Stimulated activated CD4-positive, alpha-beta T cell treated with anti-CD3 and anti-CD28 coated beads, Interleukin-1b, Interleukin-23, amount 100 ng/mL, for 4 hours (primary cell): ENCODE results near the gene DECR2.
"Not testable (repeated sequence)": the region's sequence is repeated elsewhere in the genome, so short reads cannot be mapped to it uniquely, and the experiment has no call there.

Experiments used
- DNase-seq, 2 donors: peaks; one replicate each; pipeline ENCODE4 v3.0.0-alpha.2; 2020; ENCODE audit warnings: low read depth in 2 of 2

Gene DECR2

DNA sequence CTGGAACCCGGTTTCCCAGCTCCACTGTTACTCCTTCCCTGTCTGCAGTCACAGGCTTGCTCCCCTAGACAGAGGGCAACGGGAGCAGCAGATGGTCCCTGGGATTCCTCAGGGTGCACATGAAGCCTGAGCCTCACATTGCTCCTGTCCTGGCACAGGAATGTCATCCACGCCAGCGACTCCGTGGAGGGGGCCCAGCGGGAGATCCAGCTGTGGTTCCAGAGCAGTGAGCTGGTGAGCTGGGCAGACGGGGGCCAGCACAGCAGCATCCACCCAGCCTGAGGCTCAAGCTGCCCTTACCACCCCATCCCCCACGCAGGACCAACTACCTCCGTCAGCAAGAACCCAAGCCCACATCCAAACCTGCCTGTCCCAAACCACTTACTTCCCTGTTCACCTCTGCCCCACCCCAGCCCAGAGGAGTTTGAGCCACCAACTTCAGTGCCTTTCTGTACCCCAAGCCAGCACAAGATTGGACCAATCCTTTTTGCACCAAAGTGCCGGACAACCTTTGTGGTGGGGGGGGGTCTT, 1.6 kb upstream of the DECR2 start:
- DNase-seq: no peak

DNA sequence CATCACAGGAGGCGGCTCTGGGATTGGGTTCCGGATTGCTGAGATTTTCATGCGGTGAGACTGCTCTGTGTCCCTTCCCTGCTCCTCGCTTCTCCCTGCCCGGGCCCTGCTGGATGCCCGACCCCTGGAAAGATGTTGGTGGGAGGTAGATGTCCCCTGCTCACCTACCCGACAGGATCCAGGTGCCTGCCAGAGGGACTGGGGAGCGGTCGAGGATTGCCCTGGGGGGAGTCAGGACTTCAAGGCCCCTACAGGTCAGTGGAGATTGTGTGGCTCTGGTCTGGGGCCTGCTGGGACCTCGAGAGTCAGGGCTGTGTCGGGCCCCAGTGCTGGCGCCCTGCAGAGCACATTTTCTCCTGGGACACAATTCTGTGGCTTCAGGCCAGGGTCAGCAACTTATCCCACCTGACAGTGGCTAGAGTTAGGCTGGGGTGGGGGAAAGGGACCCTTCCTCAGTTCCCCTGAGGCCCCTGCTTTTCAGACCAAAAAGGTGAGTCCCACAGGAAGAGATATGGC, 3.3 kb downstream of the DECR2 start:
- DNase-seq: no peak

DNA sequence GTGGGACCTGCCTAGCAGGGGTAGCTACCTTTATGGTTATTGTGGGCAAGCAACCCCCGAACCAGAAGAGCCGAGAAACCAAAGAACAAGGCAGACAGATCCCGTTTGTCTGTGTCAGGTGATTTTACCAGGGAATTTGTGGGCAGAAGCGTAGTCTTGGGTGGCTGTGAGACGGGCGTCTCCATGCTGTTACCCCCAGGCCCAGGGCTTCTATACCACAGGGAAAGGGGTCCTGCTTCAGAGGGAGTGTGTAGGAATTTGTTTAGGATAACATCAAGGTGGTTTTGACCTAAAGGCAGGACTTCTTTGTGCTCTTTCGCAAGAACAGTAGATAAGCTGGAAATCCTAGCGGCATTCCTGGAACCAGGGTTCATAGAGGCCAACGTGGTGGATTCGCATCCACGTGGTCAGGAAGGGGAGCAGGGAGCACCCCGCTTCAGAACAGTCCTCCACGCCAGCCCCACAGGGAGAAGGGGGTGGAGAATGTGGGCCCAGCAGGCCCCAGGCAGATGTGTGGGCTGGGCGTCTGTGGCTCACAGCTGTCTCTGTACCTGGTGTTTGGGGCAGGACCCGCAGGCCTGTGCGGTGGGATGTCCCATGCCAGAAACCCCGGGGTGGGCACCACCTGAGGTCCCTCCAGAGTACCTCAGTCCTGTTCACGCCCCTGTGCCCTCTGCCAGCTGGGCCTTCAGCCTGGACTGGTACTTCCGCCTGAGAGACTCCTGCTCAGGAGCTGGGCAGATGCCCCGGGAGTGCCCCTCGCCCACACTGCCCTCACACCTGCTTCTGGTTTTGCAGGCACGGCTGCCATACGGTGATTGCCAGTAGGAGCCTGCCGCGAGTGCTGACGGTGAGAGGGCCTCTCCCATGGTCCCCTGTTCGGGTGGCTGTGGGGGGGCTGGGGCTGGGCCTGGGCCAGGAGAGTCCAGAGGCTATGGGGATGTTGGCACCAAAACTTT, 4.1 kb downstream of the DECR2 start:
- no peak for DNase-seq

DNA sequence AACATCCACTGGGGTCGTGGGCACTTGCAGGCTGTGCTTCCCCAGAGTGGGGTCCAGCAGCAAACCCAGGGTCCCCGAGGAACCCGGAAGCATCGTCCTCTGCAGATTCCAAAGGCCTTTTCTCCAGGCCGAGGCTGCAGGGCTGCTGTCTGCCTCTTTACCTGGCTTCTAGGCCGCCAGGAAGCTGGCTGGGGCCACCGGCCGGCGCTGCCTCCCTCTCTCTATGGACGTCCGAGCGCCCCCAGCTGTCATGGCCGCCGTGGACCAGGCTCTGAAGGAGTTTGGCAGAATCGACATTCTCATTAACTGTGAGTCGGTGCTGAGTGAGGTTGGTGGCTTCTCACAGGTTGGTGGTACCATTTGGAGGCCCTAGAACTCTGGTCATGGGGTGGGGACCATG, 5.6 kb downstream of the DECR2 start:
- no peak for DNase-seq

DNA sequence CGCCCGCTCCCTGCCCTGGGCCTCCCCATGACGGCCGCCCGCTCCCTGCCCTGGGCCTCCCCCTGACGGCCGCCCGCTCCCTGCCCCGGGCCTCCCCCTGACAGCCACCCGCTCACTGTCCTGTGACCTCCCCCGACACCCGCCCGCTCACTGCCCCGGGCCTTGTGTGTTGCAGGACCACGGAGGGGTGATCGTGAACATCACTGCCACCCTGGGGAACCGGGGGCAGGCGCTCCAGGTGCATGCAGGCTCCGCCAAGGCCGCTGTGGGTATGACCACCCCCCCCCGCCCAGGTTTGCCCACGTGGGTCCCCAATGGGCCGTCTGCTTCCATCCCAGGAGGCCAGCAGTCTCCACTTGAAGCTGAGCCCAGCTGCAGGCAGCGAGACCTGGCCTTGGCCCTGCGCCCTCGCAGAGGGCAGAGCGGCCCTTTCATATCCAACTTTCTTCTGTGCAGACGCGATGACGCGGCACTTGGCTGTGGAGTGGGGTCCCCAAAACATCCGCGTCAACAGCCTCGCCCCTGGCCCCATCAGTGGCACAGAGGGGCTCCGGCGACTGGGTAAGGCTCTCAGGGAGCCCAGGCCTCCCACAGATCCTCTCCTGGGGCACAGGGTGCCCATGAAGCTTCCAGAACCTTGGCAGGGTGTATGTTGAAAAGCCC, 9.0 kb downstream of the DECR2 start:
- no peak for DNase-seq

DNA sequence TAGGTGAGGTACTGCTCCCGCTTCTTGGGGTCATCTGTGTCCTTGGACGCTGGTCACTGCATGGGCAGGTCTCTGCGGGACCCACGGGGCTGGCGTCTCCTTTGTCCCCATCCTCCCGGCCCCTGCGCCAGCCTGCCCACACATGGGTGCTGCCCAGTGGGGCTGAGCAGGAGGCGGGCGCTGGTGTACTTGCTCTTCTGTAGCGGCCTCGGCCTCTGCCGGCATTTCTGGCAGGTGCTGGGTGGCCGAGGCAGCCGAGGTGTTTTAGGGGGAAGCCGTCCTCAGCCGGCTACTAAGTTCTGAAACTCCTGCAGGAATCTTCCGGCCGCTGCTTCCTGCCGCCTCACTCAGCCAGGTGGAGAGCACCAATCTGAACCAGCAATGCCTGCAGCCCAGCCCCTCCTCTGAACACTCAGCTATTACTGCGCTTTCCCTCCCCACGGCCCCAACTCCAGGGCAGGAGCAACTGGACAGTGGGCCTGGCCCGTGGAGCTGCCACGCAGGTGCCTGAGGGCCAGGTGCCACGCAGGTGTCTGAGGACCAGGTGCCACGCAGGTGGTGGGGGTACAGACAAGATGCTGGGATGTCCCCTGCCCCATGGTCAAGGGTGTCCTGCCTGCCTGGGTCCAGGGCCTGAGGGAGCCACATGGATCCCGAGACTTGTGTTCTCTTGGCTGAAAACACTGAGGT, 10.0 kb downstream of the DECR2 start:
- no peak for DNase-seq

DNA sequence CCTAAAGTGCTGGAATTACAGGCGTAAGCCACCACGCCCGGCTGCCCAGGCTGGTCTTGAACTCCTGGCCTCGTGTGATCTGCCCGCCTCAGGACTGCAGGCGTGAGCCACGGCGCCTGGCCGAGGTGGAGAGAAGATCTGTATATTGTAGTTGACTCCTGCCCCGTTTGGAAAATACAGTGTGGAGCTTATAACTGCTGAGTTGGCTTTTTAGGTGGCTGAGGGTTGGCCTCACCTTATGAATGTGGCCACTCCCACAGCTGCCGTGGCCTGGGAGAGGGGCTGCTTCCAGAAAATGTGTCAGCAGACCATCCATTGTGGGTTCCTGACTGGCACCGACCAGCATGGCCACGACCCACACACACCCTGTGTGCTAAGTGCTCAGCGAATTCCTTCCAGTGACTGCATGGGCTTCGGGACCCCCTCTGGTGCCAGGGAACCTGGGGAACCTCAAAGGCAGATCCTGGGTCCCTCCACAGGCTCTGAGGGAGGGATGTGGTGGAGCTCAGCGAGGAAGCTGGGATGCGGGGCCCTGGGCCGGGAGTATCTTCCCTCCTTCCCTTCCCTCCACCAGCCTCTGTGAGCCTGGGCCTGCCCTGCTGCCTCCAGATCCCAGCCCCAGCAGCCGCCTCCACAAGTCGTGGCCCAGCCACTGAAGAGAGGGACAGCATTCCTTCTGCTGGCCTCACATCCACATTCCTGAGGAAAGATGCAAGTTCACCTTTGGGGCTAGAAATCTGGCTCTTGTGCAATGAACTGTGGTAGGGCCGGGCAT, 12.9 kb downstream of the DECR2 start:
- no peak for DNase-seq

DNA sequence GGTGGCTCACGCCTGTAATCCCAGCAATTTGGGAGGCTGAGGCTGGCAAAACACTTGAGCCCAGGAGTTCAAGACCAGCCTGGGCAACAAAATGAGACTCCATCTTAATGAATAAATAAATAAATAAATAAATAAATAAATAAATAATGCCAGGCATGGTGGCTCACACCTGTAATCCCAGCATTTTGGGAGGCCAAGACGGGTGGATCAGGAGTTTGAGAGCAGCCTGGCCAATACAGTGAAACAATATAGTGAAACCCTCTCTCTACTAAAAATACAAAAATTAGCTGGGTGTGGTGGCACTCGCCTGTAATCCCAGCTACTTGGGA, 13.4 kb downstream of the DECR2 start:
- not testable (repeated sequence) for DNase-seq

DNA sequence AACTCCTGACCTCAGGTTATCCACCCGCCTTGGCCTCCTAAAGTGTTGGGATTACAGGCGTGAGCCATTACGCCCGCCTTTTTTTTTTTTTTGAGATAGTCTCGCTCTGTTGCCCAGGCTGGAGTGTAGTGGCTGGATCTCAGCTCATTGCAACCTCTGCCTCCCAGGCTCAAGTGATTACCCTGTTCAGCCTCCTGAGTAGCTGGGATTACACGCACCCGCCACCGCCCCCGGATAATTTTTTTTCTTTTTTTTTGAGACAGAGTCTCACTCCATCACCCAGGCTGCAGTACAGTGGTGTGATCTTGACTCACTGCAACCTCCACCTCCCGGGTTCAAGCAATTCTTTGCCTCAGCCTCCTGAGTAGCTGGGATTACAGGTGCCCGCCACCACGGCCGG, 20.5 kb downstream of the DECR2 start:
- not testable (repeated sequence) for DNase-seq

DNA sequence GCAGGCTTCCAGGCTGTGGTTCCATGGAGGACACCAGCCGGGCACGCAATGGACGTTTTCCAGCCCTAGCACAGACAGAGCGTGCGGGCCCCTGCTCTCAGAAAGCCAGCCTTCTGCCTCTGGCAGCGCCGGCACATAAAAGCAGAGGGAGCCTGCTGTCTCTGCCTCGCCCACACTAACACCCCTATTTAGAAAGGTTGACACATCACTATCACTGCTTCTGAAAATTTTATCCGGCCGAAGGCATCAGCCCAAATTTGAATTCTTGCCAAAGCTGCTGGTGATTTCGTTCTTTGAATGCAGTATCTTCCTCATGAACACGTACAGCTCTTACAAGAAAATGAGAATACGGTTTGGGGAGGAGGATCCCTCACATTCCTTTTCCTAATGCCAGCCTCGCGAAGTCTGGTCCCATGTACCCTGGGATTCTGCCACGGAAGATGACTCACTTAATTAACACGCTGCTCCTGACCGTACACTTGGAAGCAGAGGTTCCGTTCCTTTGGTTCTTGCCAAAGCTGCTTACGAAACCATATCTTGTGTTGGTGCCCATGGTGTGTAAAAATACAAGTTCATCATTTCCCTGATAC, 22.4 kb downstream of the DECR2 start:
- DNase-seq: no peak

DNA sequence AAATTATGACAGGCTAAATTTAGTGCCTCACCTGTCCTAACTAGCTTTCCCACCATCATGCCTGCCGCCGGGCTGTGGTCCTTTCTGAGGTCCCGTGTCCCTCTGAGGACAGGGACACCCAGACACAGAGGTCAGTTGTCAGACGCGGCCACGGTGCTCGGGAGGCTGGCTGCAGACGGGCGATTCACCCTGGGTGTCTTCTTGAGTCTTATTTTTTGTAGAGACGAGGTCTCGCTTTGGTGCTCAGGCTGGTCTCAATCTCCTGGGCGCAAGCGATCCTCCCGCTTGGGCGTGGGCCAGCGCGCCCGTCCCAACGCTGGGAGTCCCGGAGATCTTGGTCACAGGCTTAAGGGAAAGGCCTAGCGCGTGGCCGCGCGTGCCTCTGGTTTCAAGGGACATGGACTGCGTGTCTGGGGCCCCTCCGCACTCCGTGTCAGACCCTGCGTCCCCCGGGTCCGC, 23.0 kb downstream of the DECR2 start:
- DNase-seq: no peak

DNA sequence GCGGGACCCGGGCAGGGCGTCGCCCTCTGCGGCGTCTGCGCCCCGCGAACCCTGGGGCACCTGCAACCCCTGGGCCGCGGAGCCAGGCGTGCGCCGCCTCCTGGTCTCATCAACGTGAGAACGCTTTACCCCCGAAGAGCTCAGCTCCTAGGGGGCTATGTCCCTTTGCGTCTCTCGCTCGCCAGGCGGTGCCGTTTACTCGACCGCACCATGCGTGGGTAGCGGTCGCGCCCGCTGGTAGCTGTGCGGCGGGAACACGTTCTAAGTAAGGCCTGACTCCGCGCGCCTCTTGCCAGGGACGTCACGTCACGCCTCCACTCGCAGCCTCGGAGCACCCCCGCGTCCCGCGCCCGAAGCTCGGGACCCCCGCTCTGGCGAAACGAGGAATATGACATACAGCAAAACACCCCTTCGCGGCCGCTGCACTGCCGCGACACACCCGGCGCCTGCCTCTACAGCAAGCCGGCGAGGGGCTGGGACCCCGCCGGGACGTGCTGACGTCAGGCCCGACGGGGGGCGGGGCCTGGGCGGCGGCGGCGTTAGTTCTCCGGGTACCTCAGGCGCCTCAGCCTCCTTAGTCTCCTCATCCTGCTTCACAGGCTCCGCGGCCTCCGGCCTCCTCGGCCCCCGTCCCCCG, 23.5 kb downstream of the DECR2 start, which contains the start of gene RAB11FIP3:
Gene RAB11FIP3, plus strand, starts transcription at position 568 of the 637 bp plus-strand sequence. CDS start 358 bp downstream, outside the sequence.
- DNase-seq: peak; percentile 71 to 88

DNA sequence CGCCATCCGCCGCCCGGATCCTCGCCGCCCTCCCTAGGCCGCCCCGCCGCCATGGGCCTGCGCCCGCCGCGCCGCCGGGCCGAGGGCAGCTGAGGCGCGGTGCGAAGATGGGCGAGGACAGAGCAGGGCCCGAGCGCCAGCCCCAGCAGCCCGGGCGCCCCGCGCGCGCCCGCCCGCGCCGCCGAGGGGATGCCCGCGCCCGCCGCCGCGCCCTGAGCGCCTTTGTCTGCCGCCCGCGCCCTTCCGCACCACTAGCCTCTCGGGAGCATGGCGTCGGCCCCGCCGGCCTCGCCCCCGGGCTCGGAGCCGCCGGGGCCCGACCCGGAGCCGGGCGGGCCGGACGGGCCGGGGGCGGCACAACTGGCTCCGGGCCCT, 24.0 kb downstream of the DECR2 start:
- peak; percentile 8 to 43 for DNase-seq

DNA sequence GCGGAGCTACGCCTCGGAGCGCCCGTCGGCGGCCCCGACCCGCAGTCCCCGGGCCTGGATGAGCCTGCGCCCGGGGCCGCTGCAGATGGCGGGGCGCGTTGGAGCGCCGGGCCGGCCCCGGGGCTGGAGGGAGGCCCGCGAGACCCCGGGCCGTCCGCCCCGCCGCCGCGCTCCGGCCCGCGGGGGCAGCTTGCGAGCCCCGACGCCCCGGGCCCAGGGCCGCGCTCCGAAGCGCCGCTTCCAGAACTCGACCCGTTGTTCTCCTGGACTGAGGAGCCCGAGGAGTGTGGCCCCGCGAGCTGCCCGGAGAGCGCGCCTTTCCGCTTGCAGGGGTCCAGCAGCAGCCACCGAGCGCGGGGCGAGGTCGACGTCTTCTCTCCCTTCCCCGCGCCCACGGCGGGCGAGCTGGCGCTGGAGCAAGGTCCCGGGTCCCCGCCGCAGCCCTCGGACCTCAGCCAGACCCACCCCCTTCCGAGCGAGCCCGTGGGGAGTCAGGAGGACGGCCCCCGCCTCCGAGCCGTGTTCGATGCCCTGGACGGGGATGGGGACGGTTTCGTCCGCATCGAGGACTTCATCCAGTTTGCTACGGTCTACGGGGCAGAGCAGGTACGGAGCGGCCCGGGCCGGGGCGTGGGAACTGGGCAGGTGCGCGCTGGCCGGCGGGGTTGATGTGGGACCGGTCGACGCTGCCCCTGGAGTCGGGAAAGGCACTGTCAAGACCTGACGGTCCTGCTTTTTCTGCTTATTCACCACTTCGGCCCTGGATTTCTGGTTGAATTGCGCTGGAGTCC, 24.6 kb downstream of the DECR2 start:
- no peak for DNase-seq

DNA sequence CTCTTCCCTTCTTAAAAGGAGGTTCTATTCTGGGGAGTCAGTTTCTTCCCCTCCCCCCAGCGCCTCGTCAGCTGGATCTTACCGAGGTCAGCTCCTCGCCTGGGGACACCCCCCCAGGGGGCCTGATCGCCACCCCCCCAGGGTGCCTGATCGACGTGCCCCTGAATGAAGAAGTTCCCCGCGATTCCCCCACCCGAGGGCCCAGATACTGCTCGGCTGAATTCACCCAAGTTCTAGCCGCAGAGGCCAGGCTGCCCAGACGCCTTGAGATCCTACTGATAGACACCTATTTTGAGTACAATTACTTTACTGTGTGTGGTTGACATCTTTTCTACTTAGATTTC, 25.2 kb downstream of the DECR2 start:
- no peak for DNase-seq

DNA sequence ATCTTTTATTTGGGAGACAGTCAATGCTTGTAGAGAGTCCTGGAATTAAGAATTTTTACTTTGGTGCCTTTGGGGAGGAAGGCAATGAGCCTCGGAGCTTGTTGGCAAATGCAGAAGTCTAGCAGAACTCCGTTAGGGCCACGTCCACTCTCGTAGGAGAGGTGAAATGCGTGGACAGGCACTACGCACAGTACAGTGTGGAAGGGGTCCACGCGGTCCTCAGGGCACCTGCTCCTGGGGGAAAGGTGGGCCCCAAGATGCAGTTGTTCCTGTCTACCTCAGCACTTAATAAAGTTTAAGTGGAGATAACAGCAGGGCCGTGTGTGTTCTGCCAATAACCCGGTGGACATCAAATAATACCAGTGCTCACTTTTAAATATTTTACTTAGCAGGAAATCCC, 25.6 kb downstream of the DECR2 start:
- no peak for DNase-seq

DNA sequence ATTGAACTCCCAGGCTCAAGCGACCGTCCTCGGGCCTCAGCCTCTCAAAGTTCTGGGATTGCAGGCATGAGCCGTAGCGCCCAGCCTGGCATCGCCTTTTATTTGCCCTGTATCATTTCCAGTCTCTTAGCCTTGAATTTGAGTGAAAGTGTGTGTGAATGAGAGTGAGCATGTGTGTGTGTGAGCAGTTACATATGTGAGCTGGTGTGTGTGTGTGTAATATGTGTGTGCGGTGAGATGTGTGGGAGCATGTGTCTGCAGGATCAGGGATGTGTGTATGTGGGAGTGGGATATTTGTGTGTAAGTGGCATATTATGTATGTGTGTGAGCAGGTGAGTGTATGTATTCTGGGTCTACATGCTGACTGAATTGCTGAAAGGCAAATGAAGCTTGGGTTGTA, 29.2 kb downstream of the DECR2 start:
- DNase-seq: no peak

DNA sequence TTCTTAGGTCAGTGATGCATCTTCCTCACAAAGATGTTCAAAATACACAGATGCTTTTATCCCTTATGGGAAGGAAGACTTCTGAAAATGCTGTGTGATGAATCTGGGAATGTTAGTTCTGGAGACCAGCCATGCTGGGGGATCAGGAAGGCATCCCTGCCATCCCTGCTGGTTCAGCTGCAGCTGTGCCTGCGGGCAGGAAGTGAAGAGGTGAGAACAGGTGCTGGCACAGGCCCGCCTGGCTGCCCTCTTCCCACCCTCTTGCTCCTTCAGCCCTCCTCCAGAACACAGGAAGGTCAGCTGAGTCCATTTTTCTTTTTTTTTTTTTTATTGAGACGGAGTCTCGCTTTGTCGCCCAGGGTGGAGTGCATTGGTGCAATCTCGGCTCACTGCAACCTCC, 38.9 kb downstream of the DECR2 start:
- no peak for DNase-seq

DNA sequence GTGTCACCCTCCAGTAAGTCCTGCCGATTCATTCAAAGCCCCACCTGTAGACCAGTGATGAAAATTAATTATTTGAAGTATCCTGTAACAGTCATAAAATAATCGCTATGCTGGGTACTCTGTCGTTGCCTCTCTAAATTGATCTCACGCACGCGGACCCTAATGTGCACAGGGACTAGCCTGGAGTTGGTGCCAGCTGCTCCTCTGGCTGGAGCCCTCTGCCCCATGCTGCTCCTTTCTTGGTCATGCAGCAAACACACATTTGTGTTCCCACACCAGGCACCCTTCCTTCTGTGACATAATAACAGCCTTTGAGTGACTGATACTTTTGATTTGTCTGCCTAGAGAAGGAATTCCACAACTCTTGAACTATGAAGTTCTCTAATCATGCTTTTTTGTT, 39.8 kb downstream of the DECR2 start:
- DNase-seq: no peak

DNA sequence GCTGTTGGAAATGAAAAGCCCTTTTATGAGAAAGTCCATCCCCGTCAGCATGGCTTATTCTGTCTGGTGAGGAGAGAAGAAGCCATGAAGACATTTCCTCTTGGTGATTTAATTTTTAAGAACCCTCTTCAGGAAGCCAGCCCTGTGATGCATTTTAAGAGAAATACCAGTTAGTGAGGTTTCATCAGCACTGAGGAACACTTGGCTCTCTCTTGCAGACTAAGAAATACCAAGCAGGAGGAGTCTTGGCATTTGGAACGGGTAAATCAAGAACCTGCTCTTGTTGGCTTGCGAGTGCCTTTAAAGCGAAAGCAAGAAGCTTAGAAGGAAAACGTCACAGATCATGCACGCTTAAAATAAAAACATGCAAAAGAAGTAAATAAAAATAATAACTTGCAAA, 41.3 kb downstream of the DECR2 start:
- DNase-seq: no peak
